GM19455 (cell line): ENCODE results near the gene TAS2R16.
"Not testable (repeated sequence)": the region's sequence is repeated elsewhere in the genome, so short reads cannot be mapped to it uniquely, and the experiment has no call there.

ENCODE experiments used
- ATAC-seq: cut with Tn5 transposase; IDR thresholded peaks from one replicate; pipeline ENCODE4 v1.9.1; 2021; ENCODE audit not compliant: unreplicated experiment

Gene TAS2R16

GRCh38 chr7:122974229-122974628 is 21.3 kb downstream of the TAS2R16 start:
- no peak for ATAC-seq

DNA sequence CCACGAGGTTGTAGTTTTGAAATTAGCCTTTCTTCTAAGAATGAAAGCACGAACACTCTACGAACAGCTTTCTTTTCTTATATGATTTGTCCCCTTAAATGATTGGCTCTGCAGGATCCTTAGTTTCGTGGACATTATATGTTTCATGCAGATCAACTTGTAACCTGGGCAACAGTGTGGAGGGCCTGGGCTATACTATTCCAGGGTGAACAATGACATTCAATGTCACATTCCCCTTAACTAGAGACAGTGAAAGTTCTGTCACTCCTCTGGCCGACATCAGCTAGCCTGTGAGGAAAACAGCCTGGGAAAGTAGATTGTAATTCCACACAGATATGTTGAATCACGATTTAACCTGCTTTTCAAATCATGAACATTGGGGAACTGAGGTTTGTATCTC is 23.4 kb downstream of the TAS2R16 start:
- no peak for ATAC-seq

DNA sequence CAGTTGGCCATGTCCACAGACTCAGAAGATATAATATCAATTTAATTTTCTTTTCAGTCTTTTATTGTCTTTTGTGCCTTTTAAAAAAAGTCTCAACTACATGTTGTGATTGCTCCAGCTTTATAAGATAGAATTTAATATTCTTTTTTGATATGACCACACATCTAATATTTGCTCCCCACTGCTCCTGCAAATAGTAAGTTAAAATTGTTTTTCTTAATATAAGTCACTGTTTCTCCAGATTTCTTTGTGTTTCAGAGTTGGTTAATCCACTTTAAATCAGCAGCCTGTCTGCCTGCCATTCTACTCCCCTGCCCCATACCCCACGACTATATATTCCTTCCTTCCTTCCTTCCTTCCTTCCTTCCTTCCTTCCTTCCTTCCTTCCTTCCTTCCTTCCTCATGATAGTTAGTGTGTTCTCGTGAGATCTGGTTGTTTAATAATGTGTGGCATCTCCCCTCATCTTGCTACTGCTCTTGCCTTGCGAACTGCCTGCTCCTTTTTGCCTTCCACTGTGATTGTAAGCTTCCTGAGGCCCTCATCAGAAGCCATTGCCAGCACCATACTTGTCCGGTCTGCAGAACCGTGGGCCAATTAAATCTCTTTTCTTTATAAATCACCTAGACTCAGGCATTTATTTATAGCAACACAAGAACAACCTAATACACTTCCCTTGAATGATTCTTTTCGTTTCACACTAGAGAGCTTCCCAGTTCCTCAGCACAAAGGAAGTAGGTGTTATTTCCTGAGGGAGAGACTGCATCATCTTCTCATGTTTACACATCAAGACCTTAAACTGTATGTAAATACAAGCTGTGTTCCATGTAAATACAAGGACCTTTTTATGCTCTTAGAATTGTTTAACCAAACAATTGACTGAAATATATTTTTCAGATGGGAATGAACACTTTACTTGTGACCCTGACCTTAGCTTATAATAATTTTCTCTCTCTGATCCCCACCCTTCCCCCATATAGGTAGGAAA is 24.5 kb downstream of the TAS2R16 start:
- no peak for ATAC-seq

GRCh38 chr7:122968389-122968788 is 27.1 kb downstream of the TAS2R16 start:
- ATAC-seq, result no peak

GRCh38 chr7:122965306-122965705 is 30.2 kb downstream of the TAS2R16 start:
- ATAC-seq, result no peak

GRCh38 chr7:122953678-122954077 is 41.8 kb downstream of the TAS2R16 start:
- ATAC-seq, result not testable (repeated sequence)

DNA sequence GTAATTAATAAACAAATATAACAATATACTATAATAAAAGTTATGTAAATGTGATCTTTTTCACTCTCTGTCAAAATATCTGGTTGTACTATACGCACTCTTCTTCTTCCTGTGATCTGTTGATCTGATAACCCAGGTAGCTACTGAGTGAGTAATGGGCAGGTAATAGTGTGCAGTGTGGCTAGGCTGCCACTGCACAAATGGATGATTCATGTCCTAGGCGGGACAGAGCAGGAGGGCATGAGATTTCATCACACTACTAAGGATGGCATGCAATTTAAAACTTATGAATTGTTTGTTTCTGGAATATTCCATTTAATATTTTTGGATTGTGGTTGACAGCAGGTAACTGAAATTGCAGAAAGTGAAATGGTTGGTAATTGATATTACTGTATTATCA is 44.5 kb downstream of the TAS2R16 start:
- ATAC-seq, result no peak

DNA sequence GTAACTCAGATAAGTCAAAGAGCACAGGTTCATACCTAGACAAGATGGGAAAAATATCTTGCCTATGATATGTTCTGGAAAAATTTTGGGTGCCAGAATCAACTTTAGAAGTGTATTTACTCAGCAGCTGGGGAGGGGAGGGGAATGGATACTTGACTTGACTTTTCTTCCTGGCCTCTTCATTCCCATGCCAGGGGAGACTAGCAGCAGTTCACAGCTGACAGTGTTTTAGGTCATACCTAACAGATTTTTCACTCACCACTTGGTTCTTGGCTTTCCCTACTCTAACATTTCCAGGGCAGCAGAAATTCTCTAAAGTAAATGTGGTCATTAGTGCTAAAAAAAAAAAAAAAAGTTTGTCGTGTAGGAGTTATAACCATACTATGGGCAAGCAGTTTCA is 46.3 kb downstream of the TAS2R16 start:
- ATAC-seq, result no peak
